Right lobe of liver (tissue), 4 donors: ENCODE results near the gene PCDHGC4.

Experiments used
- POLR2A ChIP-seq: fragments of 450-650 bp; IDR thresholded peaks from one replicate; pipeline ENCODE4 v1.6.1; 2017; ENCODE audit warnings: antibody characterized with exemption, mild to moderate bottlenecking
- TF ChIP-seq, protein P1 (sequence below), 4 donors: fragments of 200-600 bp in 3 of 4; fragments of 450-650 bp in 1 of 4; IDR thresholded peaks; one replicate each; pipeline versions ENCODE4 v1.5.1 to v1.8.0; 2016 to 2022; ENCODE audit warnings: antibody characterized with exemption in 4 of 4, mild to moderate bottlenecking in 2 of 4
- donor health status: DM: no; HTN: no; CAD: no.
- donor health status: DM: no; HTN: no; CAD: no.
- donor health status: DM: no; HTN: yes; CAD: no.

DNA sequence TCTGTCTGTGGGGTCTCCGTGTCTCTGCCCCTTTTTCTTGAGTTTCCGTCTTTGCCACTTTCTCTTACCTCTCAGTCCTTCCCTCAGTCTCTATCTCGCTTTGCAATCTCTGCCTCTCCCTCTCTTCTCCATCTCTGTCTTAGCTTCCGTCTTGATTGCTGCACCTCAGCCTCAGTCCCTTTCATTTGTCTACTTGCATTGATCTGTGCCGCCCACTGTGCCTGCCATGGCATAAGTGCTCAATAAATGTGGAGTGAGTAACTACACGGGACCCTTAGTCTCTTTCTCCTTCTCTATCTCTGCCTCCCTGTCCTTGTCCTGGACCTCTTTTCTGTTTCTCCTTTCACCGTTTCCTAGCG, 10.6 kb downstream of the PCDHGC4 start:
- TF ChIP-seq, protein P1, sequence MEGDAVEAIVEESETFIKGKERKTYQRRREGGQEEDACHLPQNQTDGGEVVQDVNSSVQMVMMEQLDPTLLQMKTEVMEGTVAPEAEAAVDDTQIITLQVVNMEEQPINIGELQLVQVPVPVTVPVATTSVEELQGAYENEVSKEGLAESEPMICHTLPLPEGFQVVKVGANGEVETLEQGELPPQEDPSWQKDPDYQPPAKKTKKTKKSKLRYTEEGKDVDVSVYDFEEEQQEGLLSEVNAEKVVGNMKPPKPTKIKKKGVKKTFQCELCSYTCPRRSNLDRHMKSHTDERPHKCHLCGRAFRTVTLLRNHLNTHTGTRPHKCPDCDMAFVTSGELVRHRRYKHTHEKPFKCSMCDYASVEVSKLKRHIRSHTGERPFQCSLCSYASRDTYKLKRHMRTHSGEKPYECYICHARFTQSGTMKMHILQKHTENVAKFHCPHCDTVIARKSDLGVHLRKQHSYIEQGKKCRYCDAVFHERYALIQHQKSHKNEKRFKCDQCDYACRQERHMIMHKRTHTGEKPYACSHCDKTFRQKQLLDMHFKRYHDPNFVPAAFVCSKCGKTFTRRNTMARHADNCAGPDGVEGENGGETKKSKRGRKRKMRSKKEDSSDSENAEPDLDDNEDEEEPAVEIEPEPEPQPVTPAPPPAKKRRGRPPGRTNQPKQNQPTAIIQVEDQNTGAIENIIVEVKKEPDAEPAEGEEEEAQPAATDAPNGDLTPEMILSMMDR (IDR thresholded peaks at IDR 0.05) = no peak
- no peak for TF ChIP-seq POLR2A
